T follicular helper cell (primary cell): ENCODE measurements around the gene DHDH.
"Not testable (repeated sequence)": the region's sequence is repeated elsewhere in the genome, so short reads cannot be mapped to it uniquely, and the experiment has no call there.

Experiments used
- DNase-seq: peaks from one replicate; pipeline ENCODE4 v3.0.0-alpha.2; 2020; ENCODE audit warnings: low read depth
- total RNA-seq, 2 experiments: gene quantifications; one replicate each; lab custom pipeline; 2026; lab: John Stamatoyannopoulos, UW

The DHDH gene
- total RNA-seq, result 0.17 to 0.42 reads per million in 2 experiments

DNA sequence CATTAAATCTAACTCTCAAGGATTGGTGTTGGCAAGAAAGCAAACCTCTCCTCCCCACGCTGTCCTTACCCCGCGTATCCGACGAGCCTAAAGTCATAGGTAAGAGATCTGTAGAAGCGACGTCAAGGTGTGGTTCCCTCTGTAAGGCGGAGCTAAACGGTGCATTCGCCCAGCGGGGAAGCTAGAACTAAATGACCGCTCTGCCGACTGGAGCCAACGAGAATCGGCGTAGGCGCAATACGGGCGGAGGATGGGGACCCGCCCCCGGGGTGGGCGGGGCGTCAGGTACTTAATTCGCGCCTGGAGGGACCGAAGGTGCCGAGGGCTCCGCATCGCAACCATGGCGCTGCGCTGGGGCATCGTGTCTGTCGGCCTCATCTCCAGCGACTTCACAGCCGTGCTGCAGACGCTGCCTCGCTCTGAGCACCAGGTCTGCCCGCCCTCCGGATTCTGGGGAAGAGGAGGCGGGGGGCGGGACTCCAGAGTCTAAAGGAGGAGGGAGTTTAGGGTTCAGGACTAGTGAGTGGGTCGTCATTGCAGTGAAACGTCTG lies at the start of gene DHDH:
Gene DHDH (plus strand): TSS at position 318 of the 551 bp plus-strand sequence. CDS start 23 bp downstream, at position 341.
- peak; percentile 81 for DNase-seq

DNA sequence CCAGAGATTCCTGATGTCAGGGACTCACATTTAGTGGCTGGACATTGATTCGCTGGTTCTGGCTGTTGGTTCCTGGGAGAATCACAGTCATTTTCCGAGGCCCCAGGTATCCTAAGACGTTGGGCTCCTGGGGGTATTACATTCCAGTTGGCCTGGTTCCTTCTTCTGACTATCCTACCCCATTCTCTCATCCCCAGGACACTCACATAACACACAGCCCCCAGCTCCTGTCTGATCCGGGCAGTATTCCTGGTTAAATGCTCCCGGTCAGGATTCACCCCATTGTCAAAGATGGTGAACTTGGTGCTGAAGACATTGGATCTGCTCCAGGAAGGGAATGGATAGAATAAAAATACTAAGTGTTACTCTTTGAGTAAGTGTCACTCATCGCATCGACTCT lies 49.8 kb upstream of the DHDH start:
- no peak for DNase-seq

DNA sequence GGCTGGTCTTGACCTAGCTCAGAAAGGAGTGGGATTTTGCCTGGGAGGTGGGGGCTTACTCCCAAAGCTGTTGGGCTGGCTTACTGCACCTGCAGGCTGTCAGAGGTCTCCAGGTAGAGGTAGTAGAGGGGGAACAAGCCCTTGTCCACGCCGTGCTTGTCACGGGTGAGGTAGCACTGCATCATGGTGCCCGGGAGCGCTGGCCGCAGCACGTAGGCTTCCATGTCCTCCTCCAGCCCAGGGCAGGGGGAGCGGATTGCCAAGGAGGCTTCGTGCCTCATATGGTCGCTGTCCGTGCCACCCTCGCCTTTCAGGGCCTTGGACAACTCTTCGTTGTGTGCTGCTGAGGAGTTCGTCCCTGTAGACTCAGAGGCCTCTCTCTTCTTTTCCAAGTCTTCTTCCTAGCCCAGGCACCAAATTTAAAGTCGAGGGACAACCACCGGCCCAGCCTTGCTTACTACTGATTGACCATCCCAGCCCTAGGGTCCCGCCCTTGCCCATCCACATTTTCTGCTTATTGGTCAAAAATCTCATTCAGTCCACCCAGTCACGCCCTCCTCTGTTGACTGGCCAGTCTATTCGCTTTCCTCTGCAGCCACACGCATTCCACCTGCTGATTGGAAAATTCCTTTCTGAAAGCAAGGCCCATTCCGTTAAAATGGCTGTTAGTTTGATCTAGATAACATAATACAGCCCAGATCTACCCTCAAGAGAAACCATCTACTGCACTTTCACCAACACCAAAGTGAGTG lies 45.5 kb upstream of the DHDH start:
- no peak for DNase-seq

- DNase-seq, result not testable (repeated sequence)
Measured at GRCh38 chr19:48889496-48889895, 44.0 kb upstream of the DHDH start.

DNA sequence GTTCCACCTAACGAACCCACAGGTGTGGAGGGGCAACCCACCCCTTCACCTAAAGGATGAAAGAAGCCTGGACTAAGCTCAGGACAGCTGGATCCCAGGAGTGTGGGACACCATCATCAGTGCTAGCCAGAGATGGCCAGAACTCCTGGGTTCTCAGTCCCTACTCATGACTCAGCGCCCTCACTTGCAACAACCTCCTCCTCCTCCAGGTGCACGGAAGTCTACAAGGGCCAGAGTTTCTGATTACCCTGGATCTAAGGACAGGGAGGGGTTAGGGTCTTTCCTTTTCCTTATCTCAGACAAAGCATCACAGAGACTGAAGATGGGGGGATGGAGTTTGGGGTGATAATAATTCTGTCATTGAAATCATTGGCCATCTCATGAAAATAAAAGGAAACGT lies 42.9 kb upstream of the DHDH start:
- DNase-seq, result no peak

- DNase-seq, result no peak
Measured at GRCh38 chr19:48895226-48895625, 38.3 kb upstream of the DHDH start.

GRCh38 chr19:48896191-48896720 lies 37.2 kb upstream of the DHDH start:
- DNase-seq, result no peak

- DNase-seq, result no peak
Measured at GRCh38 chr19:48897181-48897580, 36.3 kb upstream of the DHDH start.

- DNase-seq, result not testable (repeated sequence)
Measured at GRCh38 chr19:48899386-48899749, 34.1 kb upstream of the DHDH start.

GRCh38 chr19:48899781-48900476 lies 33.6 kb upstream of the DHDH start, which contains the start of gene NUCB1:
TSS of gene NUCB1 (plus strand) at chr19:48900312. CDS start at chr19:48900797, 485 bp downstream.
- DNase-seq, result peak; percentile 99

- DNase-seq, result no peak
Measured at GRCh38 chr19:48900477-48901406, 32.8 kb upstream of the DHDH start.

DNA sequence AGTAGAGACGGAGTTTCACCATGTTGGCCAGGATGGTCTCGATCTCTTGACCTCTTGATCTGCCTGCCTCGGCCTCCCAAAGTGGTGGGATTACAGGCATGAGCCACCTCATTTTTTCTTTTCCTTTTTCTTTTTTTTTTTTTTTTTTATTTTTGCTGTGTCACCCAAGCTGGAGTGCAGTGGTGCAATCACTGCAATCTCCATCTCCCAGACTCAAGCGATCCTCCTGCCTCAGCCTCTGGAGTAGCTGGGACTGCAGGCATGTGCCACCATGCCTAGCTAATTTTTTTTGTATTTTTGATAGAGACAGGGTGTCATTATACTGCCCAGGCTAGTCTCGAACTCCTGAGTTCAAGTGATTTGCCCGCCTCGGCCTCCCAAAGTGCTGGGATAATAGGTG lies 31.2 kb upstream of the DHDH start:
- DNase-seq, result not testable (repeated sequence)

DNA sequence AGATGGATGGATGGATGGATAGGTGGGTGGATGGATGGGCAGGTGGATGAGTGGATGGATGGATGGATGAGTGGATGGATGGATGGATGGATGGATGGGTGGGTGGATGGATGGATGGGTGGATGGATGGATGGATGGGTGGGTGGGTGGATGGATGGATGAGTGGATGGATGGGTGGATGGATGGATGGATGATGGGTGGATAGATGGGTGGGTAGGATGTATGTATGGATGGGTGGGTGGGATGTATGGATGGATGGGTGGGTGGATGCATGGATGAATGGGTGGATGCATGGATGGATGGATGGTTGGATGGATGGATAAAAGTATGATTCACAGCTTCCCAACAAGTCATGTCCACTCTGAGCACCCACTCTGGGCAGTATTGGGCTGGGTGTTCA lies 29.7 kb upstream of the DHDH start:
- not testable (repeated sequence) for DNase-seq

- no peak for DNase-seq
Measured at GRCh38 chr19:48905664-48906063, 27.8 kb upstream of the DHDH start.

GRCh38 chr19:48906324-48906723 lies 27.2 kb upstream of the DHDH start:
- no peak for DNase-seq

GRCh38 chr19:48907671-48908070 lies 25.8 kb upstream of the DHDH start:
- no peak for DNase-seq

DNA sequence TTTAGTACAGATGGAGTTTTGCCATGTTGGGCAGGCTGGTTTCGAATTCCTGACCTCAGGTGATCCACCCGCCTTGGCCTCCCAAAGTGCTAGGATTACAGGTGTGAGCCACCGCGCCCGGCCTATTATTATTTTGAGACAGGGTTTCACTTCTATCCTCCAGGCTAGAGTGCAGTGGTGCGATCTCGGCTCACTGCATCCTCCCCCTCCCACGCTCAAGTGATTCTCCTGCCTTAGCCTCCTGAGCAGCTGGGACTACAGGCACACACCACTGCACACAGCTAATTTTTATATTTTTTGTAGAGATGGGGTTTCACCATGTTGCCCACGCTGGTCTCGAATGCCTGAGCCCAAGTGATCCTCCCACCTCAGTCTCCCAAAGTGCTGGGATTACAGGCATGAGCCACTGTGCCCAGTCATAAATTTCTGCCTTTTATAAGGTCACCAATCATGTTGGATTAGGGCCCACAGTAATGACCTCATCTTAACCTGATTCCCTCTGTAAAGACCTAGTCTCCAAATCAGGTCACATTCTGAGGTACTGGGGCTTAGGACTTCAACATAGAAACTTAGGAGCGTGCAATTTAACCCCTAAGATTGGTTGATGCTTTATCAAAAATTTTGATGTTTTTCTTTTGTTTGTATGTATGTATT lies 23.9 kb upstream of the DHDH start:
- DNase-seq, result not testable (repeated sequence)

DNA sequence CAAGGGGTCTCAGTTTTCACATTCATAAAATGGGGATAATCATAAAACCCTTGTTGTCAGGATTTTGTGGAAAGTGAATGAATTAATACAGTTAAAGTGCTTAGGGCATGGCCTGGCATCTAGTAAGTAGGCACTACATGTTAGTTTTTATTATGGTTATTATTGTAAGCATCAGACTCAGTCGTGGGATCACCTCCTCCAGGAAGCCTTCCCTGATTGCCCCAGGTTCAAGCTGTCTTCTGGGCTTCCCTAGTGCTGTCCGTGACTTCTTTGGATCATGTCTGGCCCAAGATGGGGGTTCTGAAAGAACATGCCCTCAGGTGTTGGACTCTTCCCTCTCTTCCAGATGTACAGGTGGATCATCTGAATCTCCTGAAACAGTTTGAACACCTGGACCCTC lies 22.7 kb upstream of the DHDH start:
- DNase-seq, result no peak

- DNase-seq, result no peak
Measured at GRCh38 chr19:48913114-48913889, 20.2 kb upstream of the DHDH start.

DNA sequence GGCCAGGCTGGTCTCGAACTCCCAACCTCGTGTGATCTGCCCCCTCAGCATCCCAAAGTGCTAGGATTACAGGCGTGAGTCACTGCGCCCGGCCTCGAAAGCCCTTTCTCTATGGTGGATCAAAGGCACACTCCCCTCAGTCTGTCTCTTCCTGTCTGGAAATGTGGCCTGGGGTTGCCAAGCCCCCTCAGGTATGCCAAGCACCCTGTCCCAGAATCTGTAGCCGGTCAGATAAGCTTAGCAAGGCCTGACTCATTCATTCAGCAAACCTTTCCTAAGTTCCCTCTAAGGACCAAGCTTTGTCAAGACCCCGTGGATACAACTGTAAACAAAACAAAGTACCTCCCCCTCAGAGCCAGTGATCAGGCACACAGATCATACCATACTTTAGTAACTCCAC lies 19.3 kb upstream of the DHDH start:
- no peak for DNase-seq
